Embryonic facial prominence (tissue), 1 donor: ENCODE data around the gene CYP2W1.

Experiments used
- DNase-seq: peaks from one replicate; pipeline ENCODE4 v3.0.0-alpha.2; 2016; ENCODE audit errors: extremely low spot score

The CYP2W1 gene

GRCh38 chr7:982511-983003 is 424 bp upstream of the CYP2W1 start:
- no peak for DNase-seq

DNA sequence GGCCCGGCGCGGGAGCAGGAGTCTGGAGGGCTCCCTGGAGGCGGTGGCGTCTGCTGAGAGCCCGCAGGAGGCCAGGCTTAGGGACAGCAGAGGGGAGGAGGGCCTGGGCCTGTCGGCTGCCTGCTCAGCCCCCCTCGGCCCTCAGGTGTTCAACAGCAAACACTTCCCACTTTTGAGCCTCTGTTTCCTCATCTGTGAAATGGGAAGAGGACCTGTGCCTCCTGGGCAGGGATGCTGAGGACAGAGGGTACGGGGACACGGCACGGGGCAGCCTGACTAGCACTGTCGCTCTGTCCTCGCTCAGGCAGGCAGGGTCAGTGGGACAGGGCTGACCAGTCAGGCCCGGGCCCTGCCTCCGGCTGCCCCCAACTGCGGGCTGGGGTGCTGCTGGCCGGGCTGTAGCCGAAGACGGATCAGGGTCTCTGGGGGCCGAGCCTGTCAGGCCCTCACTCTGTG is 663 bp downstream of the CYP2W1 start:
- DNase-seq = no peak

- no peak for DNase-seq
These were observed 1.6 kb downstream of the CYP2W1 start for GRCh38 chr7:984361-985126.

DNA sequence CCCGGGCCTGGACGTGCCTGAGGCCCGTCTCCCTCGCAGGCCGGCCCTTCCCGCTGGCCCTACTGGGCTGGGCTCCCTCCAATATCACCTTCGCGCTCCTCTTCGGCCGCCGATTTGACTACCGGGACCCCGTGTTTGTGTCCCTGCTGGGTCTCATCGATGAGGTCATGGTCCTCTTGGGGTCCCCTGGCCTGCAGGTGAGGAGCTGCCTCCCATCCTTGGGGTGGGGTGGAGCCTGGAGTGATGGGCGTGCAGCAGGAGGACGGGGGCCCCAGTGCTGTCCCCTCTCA is 2.1 kb downstream of the CYP2W1 start:
- DNase-seq = no peak

DNA sequence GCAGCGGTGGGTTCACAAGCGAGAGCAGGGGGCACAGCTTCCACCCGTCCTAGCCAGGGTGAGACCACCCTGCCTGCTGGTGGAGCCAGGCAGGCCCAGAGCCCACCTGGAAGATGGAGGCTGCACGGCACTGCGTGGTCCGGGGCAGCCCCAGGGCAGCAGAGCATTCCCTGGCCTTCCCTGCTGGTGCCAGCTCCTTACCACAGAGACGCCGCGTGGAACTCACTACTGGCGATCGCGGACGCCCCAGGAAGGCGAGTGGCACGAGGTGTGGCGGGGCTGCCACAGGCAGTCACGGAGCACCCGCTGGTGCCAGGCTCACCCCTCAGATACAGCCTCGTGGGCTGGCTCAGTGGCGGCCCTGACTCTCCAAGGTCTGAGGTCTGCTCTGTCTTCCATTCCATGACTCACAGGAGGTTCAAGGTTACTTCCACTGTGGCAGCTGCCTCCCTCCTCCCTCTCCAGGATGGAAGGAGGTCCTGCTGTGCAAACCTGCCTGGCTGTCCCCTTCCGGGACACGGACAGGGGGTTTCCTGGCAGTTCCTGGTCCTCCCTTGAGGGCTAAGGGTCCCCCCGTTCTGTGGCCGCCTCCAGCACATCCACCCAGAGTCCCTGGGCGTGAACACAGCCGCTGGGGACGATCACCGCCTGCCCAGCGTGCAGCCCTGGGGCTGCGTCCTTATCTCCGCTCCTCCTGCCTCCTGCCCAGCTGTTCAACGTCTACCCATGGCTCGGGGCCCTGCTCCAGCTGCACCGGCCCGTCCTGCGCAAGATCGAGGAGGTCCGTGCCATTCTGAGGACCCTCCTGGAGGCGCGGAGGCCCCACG is 3.1 kb downstream of the CYP2W1 start:
- no peak for DNase-seq

DNA sequence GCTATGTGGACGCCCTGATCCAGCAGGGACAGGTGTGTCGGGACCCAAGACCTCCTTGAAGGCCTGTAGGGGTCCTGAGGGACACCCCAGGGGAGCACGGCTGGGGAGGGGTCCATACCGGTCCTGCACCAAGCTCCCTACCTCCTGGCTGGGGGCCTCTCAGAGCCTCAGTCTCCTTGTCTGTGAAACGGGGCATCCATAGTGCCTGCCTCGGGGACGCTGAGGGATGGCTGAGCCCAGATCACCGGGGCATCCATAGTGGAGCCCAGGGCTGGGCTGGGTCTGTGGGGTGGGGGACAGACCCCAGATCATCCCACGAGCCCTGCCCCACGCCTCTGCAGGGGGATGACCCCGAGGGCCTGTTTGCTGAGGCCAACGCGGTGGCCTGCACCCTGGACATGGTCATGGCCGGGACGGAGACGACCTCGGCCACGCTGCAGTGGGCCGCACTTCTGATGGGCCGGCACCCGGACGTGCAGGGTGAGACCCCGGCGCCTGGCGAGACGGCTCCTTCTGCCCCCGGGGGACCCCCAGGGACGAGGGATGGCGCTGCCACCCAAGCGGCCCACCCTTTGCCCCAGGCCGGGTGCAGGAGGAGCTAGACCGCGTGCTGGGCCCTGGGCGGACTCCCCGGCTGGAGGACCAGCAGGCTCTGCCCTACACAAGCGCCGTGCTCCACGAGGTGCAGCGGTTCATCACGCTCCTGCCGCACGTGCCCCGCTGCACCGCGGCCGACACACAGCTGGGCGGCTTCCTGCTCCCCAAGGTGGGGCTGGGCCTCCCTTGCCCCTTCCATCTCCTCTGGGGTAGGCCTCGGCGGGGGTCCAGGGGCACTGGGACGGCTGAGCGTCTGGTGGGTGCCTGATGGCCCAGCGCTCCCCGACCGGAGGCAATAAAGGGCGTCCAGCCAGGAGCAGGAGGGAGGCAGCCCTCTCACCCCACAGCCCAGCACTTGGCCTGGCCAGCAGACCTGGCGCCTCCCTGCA is 4.1 kb downstream of the CYP2W1 start:
- DNase-seq = no peak

GRCh38 chr7:987909-988308 is 4.9 kb downstream of the CYP2W1 start:
- no peak for DNase-seq

- DNase-seq = no peak
These were observed 5.5 kb downstream of the CYP2W1 start for GRCh38 chr7:988426-988911.

- DNase-seq = no peak
These were observed 6.1 kb downstream of the CYP2W1 start for GRCh38 chr7:988963-989529.

GRCh38 chr7:990352-990932 is 7.5 kb downstream of the CYP2W1 start:
- DNase-seq = no peak

DNA sequence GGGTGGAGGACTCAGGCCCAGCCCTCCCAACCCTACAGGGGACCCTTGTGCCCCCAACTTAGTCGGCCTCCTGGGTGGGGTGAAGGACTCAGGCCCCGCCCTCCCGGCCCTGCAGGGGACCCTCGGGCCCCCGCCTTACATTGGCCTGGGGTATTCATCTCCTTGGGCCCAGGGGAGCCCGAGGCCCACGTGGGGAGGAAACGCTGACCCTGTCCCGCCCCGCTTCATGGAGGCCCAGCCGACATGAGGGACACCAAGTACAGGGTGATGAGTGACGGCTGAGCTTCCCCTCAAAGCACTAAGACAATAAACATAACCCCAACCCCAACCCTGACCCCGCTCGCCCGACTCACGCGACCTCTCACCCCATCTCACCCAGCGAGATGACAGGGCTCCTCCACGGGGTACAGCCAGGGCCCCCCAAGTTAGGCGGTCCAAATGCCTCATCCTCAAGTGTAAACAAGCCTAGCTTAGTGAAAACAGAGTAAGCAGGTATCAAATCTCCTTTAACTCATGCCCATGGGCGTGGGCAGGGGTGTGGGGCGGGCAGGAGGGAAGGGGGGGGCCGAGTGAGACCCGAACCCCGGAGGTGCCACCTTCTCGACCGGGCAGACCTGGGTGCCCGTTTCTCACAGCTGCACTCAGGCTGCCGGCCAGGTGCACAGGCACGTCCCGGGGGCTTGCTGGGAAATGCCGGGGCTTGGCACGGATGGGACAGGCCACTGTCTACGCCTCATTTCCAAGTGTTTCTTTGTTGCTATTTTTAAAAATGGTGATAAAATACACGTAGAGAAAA is 8.2 kb downstream of the CYP2W1 start:
- DNase-seq = no peak

DNA sequence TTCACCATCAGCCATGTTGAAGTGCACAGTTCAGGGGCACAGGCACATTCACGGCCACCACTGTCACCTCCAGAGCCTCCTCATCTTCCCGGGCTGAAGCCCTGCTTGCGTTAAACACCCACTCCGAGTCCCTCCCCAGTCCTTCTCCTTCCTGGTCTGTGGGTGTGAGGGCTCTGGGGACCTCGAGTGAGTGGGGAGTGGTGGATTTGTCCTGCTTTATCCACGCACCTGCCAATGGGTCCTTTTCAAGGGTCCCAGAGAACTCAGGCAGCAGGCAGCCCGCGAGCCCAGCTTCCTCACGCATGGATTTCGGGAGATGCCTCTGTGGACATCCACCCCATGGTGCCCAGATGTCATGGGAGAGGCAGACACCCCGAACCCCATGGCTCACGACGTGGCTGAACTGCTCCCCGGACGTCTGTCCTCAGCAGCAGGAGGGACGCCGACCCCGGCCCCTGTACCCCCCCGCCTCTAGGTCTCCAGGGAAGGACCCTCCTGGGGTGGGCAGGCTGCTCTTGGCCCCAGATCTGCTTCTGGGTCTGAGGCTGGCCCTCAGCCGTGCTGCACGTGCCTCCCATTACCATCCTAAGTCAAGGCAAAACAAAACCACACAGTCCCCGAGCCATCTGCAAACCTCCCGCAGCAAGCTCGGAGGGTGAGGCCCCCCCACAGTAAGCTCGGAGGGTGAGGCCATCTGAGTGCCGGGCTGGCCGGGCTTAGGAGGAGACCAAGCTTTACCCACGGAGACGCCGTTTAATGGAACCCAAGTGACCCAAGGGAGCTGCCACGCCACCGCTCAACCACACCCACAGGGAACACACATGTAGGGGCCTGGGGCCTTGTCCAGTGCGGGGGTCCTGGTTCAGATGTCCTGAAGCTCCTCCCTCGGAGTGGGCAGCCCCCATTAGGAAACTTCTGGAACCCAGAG is 9.0 kb downstream of the CYP2W1 start:
- DNase-seq = no peak

- DNase-seq = peak; percentile 88
These were observed 10.0 kb downstream of the CYP2W1 start for GRCh38 chr7:992709-993607.

DNA sequence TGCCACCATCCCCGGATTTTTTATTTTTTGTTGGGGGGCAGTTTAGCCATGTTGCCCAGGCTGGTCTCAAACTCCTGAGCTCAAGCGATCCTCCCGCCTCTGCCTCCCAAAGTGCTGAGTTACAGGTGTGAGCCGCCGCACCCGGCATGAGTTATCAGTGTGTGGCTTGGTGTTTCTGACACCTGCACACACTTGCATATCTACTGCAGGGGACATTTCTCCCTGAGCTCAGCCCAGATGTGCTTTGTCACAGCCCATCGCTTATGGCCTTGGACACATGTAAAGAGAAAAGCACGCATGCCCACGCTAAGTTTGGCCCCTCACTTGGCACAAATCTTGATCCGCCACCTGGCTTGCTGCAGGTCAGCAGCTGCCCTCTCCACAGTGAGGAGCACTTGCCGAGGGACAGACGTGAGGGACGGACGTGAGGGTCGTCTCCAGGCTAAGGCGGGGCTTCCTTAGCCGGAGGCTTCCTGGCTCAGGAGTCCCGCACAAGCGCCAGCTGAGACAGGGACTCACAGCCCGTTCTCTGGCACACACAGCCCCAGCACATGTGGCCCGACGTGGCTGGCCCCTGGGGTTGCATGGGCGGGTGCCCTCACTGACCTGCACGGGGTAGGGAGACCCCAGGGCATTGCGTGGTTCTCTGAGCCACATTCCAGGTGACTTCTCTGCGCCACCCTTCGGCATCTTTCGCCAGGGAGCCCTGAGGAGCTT is 11.8 kb downstream of the CYP2W1 start:
- no peak for DNase-seq

DNA sequence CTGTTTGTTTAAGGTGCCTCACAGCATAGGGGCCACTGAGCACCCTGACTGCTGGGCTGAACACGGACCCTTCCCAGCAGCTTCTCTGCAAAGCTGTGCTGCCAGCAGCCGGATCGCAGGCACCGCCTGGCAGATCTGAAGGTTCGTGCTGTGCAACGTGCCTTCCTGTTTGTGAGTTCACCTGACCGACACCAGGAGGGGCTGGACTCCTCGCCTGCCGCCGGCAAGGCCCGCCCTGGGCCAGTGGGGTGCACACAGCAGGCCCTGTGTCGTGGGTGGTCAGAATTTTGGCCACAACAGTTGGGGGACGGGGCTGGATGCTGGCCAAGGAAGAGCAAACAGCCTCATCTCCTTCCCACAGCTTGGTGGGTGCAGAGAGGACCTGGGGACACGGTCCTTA is 12.6 kb downstream of the CYP2W1 start:
- no peak for DNase-seq

GRCh38 chr7:996079-996872 is 13.3 kb downstream of the CYP2W1 start:
- DNase-seq = no peak
